Stimulated activated CD4-positive, alpha-beta T cell treated with anti-CD3 and anti-CD28 coated beads, Interleukin-15, amount 100 ng/mL, for 1 hour (primary cell): ENCODE results near the gene MKLN1.
"Not testable (repeated sequence)": the region's sequence is repeated elsewhere in the genome, so short reads cannot be mapped to it uniquely, and the experiment has no call there.

Source experiments
- DNase-seq, 2 donors: peaks; one replicate each; pipeline ENCODE4 v3.0.0-alpha.2; 2020; ENCODE audit warnings: low read depth in 1 of 2, low spot score in 1 of 2

MKLN1 gene

DNA sequence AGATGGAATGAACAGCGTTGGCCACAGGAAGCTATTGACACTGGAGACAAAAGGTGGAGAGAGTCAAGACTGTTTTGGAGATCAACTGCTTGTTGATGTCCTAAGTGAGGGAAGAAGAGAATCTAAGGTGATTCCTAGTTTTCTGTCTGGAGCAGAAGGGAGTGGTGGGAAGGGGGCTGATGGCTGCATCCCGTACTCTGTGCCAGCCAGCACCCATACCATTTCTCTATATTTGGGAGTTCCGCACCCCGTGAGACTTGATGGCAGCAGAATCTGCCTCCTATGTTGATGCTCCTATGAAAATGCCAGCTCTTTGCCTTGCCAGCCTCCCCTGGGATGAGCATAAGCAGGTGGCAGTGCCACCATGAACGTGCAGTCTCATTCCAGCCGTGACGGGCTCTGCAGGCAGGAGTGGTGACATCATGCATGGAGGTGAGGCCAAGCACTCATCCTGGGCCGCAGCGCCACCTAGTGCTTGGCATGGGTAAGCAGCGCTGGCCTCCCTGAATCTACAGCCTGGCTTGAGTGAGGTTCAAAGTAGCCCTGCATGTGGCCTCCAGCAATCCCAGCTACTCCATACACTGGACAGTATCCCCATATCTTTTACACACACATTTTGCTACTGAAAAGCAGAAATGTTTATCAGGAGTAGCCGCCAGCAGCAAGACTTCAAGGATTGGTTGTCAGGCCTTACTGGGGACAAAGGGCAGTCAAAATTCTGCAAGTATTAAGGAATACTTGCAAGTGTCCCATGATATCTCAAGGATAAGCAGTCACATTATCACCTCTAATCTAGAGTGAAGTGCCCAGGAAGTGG lies 185.8 kb downstream of the MKLN1 start:
- DNase-seq, result peak; percentile 47 to 72

DNA sequence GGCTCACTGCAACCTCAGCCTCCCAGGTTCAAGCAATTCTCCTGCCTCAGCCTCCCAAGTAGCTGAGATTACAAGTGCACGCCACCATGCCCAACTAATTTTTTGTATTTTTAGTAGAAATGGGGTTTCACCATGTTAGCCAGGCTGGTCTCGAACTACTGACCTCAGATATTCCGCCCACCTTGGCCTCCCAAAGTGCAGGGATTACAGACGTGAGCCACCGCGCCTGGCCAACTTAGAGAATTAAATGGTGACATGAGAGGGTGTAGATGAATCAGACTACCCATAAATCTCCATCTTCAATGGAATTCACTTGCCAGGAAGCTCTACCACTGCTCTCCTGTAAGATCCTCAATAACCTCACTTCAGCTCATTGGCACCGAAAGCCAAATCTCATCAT lies 187.8 kb downstream of the MKLN1 start:
- not testable (repeated sequence) for DNase-seq

DNA sequence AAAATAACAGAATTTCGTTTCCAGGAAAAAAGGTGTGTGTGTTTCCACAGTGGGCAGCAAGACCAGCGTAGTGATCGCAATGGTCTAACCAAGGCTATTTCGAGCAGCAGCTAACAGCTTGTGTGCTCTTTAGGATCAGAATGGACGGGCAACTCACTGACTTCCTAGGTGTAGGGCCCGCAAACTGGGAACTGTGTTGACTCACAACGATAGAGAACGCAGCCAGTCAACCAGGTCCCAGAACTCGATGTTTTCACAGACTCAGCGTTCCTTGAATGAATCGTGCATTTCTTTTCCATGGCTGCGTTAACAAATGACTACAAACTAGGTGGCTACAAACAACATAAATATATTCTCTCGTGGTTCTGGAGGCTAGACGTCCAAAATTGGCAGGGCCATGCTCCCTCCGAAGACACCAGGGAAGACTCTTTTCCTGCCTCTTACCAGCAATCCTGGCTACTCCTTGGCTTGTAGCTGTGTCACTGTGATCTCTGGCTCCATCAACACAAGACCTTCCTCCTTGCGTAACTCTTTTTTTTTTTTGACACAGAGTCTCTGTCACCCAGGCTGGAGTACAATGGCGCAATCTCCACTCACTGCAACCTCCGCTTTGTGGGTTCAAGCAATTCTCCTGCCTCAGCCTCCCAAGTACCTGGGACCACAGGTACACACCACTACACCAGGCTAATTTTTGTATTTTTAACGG lies 189.7 kb downstream of the MKLN1 start:
- no peak for DNase-seq

DNA sequence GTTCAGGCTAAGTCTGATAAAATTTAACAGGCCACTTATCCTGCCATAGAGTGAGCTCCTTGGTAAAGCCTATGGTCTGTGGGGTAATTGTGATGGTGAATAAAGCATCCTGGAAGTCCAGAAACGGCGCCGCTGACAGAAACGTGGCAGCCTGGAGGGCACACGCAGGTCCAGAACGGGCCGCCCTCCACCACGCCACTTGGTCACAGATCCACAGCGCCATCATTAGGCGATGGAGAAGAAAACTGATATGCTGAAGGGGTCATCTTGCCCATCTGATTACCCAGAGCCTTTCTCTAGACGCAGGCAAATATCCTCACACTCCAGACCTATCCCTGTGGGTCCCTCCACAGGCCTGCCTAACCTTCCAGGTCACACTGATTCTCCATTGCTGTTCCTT lies 190.9 kb downstream of the MKLN1 start:
- DNase-seq, result no peak

DNA sequence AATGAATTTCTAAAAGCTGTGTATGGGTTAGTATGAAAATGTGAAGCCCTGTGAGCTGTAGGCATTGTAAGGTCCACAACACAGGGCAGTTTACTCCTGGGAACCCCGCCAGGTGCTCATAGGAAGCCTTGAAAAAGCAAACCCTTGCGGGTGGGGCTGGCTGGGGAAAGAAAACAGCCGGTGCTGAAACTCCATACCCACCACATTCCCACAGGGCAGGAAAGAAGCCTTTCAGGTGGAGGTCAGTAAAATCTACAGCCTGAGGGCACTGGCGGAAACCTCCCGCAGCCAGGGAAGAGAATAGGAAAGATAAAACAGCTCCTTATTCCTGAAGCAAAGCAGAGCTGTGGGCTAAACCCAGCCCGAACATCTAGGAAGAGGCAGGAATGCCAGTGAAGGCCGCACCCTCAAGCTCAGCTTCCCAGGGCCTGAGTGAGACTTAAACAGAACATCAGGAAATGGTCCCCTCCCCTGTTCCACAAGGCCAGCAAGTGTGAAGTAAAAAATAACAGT lies 194.0 kb downstream of the MKLN1 start:
- DNase-seq, result no peak

DNA sequence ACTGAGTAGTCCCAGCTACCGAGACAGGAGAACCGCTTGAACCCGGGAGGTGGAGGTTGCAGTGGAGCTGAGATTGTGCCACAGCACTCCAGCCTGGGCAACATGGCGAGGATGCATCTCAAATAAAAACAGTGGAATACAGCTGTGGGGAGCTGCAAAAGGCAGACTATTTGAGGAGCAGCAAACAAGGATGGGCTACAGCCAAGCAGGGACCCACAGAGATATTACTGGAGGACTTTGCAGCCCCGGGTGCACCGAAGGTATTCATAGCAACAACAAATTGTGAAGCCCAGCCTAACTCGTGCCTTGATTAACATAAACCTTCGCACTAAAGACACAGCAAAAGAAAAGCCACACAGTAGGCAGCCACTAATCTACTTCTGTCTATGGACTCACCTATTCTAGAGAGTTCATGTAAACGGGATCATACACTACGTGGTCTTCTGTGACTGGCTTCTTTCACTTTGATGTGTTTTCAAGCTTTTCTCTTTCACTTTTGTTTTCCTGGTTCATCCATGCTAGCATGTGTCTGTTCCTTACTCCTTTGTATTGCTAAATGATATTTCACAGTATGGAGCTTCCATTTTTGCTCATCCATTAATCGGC lies 194.8 kb downstream of the MKLN1 start:
- no peak for DNase-seq

DNA sequence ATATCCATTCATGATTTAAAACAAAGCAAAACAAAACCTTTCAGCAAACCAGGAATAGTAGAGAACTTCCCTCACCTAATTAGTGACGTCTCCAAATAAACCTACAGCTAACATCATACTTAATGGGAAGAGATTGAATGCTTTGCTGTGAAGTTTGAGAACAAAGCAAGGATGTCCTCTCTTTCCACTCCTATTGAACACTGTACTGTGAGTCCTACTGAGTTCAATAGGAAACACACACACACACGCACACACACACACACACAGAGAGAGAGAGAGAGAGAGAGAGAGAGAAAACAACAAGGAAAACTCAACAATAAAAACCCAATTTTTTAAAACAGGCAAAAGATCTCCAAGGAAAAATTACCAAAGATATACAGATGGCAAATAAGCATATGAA lies 196.4 kb downstream of the MKLN1 start:
- DNase-seq, result no peak

DNA sequence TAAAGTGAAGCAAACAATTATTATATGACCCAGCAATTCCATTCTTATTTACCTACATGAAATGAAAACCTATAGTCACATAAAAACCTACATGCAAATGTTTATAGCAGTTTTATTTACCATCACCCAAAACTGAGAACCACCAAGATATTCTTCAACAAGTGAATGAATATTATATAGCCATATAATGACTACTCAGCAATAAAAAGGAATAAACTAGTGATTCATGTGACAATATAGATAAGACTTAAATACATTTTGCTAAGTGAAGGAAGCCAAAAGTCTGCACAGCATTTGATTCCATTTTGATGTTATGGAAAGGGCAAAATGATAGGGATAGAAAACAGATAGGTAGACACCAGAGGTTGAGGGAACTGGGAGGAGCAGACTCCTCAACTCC lies 197.0 kb downstream of the MKLN1 start:
- no peak for DNase-seq

DNA sequence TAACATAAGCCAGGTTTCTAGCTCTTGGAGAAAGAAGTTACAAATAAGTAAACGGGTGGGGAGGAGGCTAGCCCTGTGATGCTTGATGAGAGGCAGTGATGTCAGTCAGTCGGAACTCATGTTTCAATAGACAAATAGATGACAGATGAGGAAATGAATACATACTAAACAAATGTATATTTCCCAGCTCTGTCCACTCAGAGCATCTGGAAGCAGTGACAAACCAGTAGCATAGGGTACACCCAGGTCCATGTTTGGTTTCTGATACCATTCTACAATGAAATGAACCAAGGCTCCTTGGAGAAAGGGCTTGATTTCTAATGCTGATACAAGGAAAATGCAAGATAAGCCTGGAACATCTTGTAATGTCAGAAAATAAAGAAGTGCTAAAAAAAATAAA lies 198.1 kb downstream of the MKLN1 start:
- no peak for DNase-seq

DNA sequence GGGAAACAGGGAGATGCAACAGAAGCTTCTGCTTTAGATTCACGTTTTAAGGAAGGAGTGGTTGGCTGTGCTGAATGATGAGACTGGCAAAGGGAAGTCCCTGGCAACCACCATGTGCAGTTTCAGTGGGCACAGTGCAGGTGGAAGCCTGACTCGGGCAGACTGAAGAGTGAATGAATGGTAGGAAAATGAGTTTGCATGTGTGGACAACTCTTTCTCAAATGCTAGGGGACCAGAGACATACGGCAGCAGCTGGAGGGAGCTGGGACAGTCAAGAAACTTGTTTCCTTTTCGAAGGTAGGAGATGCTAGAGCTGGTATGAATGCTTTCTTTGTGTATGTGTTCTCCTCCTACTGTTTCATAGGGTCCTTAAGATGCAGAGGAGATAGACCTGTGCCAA lies 199.8 kb downstream of the MKLN1 start:
- DNase-seq, result no peak

DNA sequence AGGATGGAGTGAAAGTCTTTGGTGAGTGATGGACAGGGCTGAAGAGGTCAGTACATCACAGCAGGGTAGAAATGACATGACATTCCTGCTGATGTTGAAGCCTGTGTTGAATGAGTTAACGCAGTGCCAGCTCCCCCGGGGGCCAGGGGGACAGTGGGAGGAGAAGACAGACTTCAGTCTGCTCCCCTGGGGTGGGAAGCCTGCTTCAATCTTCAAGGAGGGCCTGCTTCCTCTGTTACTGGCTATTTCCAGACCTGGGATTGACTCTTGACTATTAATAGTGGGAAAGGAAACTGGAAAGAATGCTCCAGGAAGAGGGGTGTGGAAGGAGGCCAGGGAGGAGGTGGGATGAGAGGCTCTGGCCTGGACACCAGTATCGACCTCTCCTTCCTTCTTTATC lies 201.5 kb downstream of the MKLN1 start:
- no peak for DNase-seq

DNA sequence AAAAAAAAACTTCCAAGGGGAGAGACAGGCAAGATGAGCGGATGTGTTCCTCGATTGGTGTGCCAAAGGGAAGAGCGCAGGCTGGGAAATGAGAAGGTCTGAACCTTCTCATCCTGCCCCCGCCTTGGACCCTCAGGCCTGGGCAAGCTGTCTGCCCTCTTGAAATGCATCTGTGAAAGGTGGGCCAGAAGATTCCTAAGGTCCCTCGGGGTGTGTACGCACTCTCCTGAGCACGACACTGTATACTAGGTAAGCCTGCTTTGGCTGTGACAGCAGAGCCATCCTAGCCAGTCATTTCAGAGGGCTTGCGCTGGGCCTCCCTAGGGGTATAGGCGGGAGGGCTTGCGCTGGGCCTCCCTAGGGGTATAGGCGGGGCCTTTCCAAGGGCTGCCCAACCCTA lies 201.9 kb downstream of the MKLN1 start:
- DNase-seq, result no peak

DNA sequence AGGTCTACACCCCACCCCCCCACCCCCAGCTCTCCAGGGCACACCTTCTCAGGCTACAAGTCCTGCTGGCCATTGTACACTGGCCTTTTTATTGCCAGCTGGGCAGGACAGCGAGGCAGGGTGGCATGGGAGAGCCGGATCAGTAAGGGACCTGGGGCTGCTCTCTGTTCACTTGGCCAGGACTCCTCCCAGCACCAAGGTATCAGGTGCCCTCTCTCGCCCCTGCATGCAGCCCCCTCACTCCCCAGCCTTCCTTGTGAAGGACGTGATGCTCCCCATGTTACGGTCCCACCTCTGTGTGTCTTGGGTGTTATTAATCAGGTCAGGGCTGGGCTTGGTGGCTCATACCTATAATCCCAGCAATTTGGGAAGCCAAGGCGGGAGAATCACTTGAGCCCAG lies 202.5 kb downstream of the MKLN1 start:
- DNase-seq, result no peak

DNA sequence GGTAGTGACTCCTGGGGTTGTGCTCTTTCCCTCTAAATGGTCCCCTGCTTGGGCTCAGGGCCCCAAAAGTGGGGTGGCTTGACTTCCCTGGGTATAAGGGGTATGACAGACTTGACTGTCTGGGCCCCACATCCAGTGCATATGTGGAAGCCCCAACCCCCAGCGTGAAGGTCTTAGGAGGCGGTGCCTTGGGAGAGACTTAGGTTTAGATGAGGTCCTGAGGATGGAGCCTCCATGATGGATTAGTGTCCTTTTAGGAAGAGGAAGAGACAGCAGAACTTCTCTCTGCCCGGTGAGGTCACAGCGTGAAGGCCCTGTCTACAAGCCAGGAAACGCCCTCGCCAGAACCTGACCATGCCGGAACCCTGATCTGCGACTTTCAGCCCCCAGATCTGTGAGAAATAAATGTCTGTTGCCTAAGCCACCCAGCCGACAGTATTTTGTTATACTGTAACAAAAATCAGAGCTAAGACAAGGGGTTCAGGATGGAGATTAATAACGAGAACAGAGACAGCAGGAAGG lies 205.0 kb downstream of the MKLN1 start:
- DNase-seq, result no peak

DNA sequence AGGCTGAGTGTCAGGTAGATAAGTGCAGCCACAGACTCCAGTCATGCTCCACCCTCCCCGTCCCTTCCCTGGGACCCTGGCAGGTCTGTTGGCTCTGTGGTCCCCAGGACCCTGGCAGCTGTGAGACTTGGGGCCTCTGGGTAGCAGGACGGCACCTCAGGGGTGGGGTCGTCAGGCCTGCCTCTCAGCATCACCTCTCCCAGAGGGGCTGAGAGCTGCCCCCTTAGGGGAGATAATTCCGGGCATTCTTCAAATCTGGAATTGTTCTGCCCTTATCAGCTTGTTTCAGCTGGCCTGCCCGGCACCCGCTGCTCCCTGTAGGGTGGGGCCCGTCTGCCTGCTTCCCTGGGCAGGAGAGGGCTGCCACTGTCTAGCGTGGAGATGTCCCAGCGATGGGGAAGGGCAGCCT lies 205.5 kb downstream of the MKLN1 start:
- DNase-seq, result no peak

DNA sequence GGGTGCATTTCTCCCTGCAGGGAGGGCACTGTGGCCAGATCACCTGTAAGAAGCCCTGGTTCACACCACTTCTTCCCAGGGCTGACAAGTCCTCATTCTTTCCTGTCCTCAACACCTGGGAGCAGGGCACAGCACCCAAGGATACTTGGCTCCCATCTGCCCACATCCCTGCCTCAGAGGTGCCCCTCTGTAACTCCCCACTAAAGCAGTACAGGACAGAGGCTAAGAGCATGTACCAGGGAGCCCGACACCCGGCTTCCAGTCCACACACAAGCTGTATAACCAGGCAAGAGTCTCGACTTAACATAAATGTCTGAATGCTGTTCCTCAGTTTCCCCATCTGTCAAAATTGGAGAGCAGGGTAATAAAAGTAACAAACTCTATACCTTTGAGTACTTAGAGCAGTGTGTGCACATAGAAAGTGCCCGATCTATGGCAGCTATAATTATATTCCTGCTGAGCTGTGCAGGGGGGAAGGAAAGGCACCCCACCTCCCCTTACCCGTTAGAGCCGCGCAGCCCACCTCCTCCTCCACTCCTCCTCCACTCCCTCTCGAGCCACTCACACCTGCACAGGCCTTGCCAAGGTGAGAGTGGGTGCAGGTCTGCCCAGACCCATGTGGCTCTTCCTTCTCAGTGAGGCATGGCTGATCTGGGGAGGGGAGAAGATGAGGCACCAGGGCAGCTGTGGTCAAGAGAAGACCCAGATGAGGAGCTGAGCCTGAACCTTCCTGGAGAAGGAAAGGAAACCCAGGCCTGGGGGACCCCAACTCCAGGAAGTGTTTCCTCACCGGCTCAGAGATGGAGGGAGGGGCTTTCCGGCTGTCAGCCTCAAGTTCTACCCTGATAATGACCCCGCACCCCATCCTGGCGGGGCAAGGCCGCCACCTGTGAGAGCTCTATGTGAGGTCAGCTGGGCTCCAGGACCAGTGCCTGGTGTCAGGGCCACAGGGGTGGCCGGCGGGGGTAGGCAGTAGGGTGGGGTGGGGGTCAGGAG lies 206.2 kb downstream of the MKLN1 start:
- no peak for DNase-seq

DNA sequence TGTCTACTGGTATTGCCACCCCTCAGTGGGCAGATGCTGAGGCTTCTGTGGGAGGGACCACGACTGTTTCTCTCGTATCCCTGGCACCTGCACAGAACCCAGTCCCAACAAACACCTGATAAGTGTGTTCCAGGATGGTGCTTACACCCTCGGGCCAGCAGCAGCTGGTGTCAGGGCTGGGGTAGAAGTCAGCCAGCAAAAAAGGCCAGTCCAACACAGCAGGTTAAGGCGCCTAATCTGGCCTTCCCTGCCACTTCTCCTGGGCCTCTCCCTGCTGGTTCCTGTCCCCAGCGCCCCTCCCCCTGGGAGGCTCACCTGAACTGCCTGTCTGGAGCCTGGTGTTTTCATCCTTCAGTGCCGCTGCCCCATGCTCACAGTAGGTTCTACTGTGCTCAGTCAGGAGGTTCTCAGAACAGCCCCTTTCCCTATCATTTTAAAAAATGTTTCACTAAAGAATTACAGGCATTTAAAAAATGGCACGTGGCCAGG lies 208.7 kb downstream of the MKLN1 start:
- no peak for DNase-seq

DNA sequence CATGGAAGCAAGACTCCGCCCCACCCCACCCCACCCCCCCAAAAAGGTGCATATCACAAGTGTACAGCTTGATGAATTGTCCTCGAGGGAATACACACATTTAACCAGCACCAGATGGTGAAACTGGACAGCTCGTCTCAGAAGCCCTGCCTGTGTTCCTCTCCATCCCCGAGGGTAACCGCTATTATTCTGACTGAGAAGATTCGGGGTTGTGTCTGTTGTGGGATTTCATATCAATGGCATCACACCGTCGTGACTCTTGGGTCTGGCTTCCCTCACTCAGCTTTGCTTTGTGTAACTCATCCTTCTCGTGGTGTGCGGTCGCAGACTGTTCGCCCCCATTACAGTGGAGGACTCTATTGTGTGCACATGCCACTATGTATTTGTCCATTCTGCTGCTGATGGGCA lies 209.9 kb downstream of the MKLN1 start:
- DNase-seq, result no peak

DNA sequence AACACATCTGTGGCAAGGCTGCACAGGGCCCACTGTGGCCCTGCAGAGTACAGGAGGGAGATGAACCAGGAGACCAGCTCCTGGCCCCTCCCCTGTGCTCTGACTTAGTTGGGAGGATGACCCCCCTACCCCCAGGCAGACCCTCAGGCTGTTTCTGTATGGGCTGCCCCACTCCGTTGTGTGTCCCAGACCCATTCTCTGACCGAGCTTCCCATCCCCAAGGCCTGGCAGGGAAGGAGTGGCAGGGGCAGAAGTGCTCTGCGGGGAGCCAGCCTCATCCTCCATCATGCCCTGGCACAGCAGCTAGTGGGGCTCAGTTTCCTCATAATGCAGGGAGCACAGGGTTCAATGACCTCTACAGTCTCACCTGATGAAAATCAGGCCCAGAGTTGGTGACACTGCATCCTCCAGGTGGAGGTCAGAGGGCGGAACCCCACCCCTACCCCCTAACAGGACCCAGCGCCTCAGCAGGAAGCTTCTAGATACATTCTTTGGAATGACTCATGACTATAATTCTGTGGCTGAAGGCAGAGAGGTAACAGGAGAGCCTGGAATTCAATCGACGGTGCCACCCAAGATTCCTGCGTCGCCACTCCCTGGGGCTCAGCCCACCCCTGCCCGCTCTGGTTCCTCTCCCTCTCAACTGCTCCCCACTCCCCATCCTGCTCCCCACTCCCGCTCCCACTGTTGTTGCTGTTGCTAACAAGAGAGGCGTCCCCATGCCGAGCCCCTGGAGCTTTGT lies 210.6 kb downstream of the MKLN1 start:
- DNase-seq, result no peak

DNA sequence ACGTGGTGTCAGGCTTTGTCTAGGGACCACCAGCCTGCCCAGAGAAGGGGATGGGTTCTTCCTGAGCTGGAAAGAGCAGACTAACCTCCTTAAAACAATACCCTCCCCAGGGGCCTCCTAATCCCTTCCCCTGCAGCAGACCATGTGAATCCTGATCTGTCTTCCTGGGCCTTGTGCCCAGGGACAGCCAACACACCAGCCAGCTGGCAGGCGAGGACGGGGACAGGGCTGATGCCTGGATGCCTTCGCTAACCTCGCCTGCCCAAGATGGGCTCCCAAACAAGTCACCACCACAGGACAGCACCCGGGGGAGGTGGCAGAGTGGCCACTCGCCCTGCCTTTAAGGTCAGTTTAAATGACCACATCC lies 211.1 kb downstream of the MKLN1 start:
- no peak for DNase-seq
